WTC11 (cell line): ENCODE results near the gene CASP8.

ENCODE experiments used
- CTCF ChIP-seq: fragments of 200-600 bp; IDR thresholded peaks from 2 replicates; pipeline ENCODE4 v1.8.0; 2022; ENCODE audit warnings: antibody characterized with exemption
- GABPB1 ChIP-seq: sonication (generic); formaldehyde crosslinking; IDR thresholded peaks from 2 replicates; pipeline ENCODE4 v1.8.1; 2023; ENCODE audit warnings: mild to moderate bottlenecking, missing genetic modification reagents
- GRHL2 ChIP-seq: fragments of 250-450 bp; sonication (Bioruptor Pico); IDR thresholded peaks from 2 replicates; pipeline ENCODE4 v1.8.0; 2022; ENCODE audit warnings: mild to moderate bottlenecking, moderate library complexity; ENCODE audit not compliant: insufficient replicate concordance, severe bottlenecking
- HMGXB4 ChIP-seq: sonication (generic); formaldehyde crosslinking; IDR thresholded peaks from 2 replicates; pipeline ENCODE4 v1.8.1; 2023; ENCODE audit warnings: mild to moderate bottlenecking, moderate library complexity, missing genetic modification reagents
- MYBL2 ChIP-seq: sonication (generic); formaldehyde crosslinking; IDR thresholded peaks from 2 replicates; pipeline ENCODE4 v1.8.1; 2023; ENCODE audit warnings: mild to moderate bottlenecking, moderate library complexity, missing genetic modification reagents
- SMAD3 ChIP-seq: sonication (generic); formaldehyde crosslinking; IDR thresholded peaks from 2 replicates; pipeline ENCODE4 v1.8.0; 2022; ENCODE audit warnings: missing genetic modification reagents, mild to moderate bottlenecking, borderline replicate concordance
- USF1 ChIP-seq: sonication (generic); formaldehyde crosslinking; IDR thresholded peaks from 2 replicates; pipeline ENCODE4 v1.8.0; 2022; ENCODE audit warnings: mild to moderate bottlenecking, missing genetic modification reagents
- ZNF232 ChIP-seq: sonication (generic); formaldehyde crosslinking; IDR thresholded peaks from 2 replicates; pipeline ENCODE4 v1.8.0; 2022; ENCODE audit warnings: mild to moderate bottlenecking, missing genetic modification reagents
- ZNF263 ChIP-seq: sonication (generic); formaldehyde crosslinking; IDR thresholded peaks from 2 replicates; pipeline ENCODE4 v1.8.1; 2022; ENCODE audit warnings: low read depth, mild to moderate bottlenecking, moderate library complexity, missing genetic modification reagents
- ZNF423 ChIP-seq: fragments of 250-450 bp; sonication (Bioruptor Pico); IDR thresholded peaks from 2 replicates; pipeline ENCODE4 v2.1.2; 2022; ENCODE audit warnings: mild to moderate bottlenecking, moderate library complexity

- TF ChIP-seq HMGXB4 (CRISPR knock-in tag) (no peak), CTCF (no peak), SMAD3 (CRISPR knock-in tag) (no peak), ZNF232 (CRISPR knock-in tag) (no peak), GRHL2 (CRISPR knock-in tag) (no peak), ZNF423 (CRISPR knock-in tag) (no peak), GABPB1 (CRISPR knock-in tag) (no peak), ZNF263 (CRISPR knock-in tag) (no peak), USF1 (no peak), MYBL2 (CRISPR knock-in tag) (no peak)
These were observed 14.1 kb upstream of the CASP8 start for GRCh38 chr2:201246280-201246679.
